Measurements from ENCODE around the gene KIAA1958.

GRCh38 chr9:112489876-112490666 lies 3.4 kb downstream of the KIAA1958 start:
- TF ChIP-seq CTCF (IDR thresholded peaks at IDR 0.05) = no peak
- TF ChIP-seq EP300 (IDR thresholded peaks at IDR 0.05) = no peak
- TF ChIP-seq POLR2AphosphoS5 (IDR thresholded peaks at IDR 0.05) = no peak
- TF ChIP-seq POLR2A (IDR thresholded peaks at IDR 0.05) = no peak

All from suprapubic skin (tissue), 4 donors.